HL-60/S4 treated with retinoic acid at 250 ng/mL for 4 days and 3 days (cell line): ENCODE results near the gene KCNK1.

Experiments
- in situ Hi-C: fragments of 300-500 bp; cut with MboI; formaldehyde crosslinking; loops from 2 replicates; pipeline ENCODE4 v1.7.0; 2022; ENCODE audit warnings: low sequenced_read_pairs

KCNK1 gene

GRCh38 chr1:233613252-233614172, at the start of gene KCNK1:
Gene KCNK1, plus strand, starts transcription at chr1:233614106. Its CDS starts 66 bp downstream, at chr1:233614172.
- in situ Hi-C loops, result no loop called here

- in situ Hi-C loops, result no loop called here
Observed at GRCh38 chr1:233565313-233565712, 48.6 kb upstream of the KCNK1 start.

GRCh38 chr1:233566886-233567285, 47.0 kb upstream of the KCNK1 start:
- in situ Hi-C loops, result no loop called here

- in situ Hi-C loops, result no loop called here
Observed at GRCh38 chr1:233569636-233570035, 44.3 kb upstream of the KCNK1 start.

GRCh38 chr1:233570216-233570615, 43.7 kb upstream of the KCNK1 start:
- in situ Hi-C loops, result no loop called here

- in situ Hi-C loops, result no loop called here
Observed at GRCh38 chr1:233570706-233571105, 43.2 kb upstream of the KCNK1 start.

- in situ Hi-C loops, result no loop called here
Observed at GRCh38 chr1:233572896-233573295, 41.0 kb upstream of the KCNK1 start.

- in situ Hi-C loops, result no loop called here
Observed at GRCh38 chr1:233575450-233575849, 38.5 kb upstream of the KCNK1 start.

GRCh38 chr1:233582439-233582838, 31.5 kb upstream of the KCNK1 start:
- in situ Hi-C loops, result no loop called here

- in situ Hi-C loops, result no loop called here
Observed at GRCh38 chr1:233584376-233584775, 29.5 kb upstream of the KCNK1 start.

- in situ Hi-C loops, result no loop called here
Observed at GRCh38 chr1:233584931-233585330, 29.0 kb upstream of the KCNK1 start.

GRCh38 chr1:233586301-233586700, 27.6 kb upstream of the KCNK1 start:
- in situ Hi-C loops, result no loop called here

- in situ Hi-C loops, result no loop called here
Observed at GRCh38 chr1:233587196-233587595, 26.7 kb upstream of the KCNK1 start.

GRCh38 chr1:233587958-233588799, 25.7 kb upstream of the KCNK1 start:
- in situ Hi-C loops, result no loop called here

- in situ Hi-C loops, result no loop called here
Observed at GRCh38 chr1:233597489-233597901, 16.4 kb upstream of the KCNK1 start.

- in situ Hi-C loops, result no loop called here
Observed at GRCh38 chr1:233598891-233599541, 14.9 kb upstream of the KCNK1 start.

GRCh38 chr1:233599542-233600073, 14.3 kb upstream of the KCNK1 start:
- in situ Hi-C loops, result no loop called here

- in situ Hi-C loops, result no loop called here
Observed at GRCh38 chr1:233600488-233600887, 13.4 kb upstream of the KCNK1 start.

GRCh38 chr1:233603478-233603877, 10.4 kb upstream of the KCNK1 start:
- in situ Hi-C loops, result no loop called here

- in situ Hi-C loops, result no loop called here
Observed at GRCh38 chr1:233605205-233605604, 8.7 kb upstream of the KCNK1 start.

- in situ Hi-C loops, result no loop called here
Observed at GRCh38 chr1:233606813-233607212, 7.1 kb upstream of the KCNK1 start.
